HG02938 (cell line): ENCODE measurements around the gene OXNAD1.
A peak's percentile ranks its signal among the peaks of the same experiment; 100 is the strongest.

Source experiments
- ATAC-seq: cut with Tn5 transposase; IDR thresholded peaks from one replicate; pipeline ENCODE4 v1.9.1; 2021; ENCODE audit warnings: mild to moderate bottlenecking, moderate library complexity; ENCODE audit not compliant: unreplicated experiment

OXNAD1 gene

GRCh38 chr3:16323737-16324136 is 58.7 kb downstream of the OXNAD1 start:
- ATAC-seq: no peak

- no peak for ATAC-seq
Observed at GRCh38 chr3:16325850-16326249, 60.8 kb downstream of the OXNAD1 start.

GRCh38 chr3:16326724-16327349 is 61.8 kb downstream of the OXNAD1 start:
- ATAC-seq: no peak

- ATAC-seq: no peak
Observed at GRCh38 chr3:16328124-16328523, 63.1 kb downstream of the OXNAD1 start.

GRCh38 chr3:16329036-16329825 is 64.2 kb downstream of the OXNAD1 start:
- no peak for ATAC-seq

GRCh38 chr3:16329826-16330129 is 64.8 kb downstream of the OXNAD1 start:
- no peak for ATAC-seq

GRCh38 chr3:16330351-16330750 is 65.3 kb downstream of the OXNAD1 start:
- no peak for ATAC-seq

- no peak for ATAC-seq
Observed at GRCh38 chr3:16331319-16331883, 66.4 kb downstream of the OXNAD1 start.

GRCh38 chr3:16332904-16333426 is 68.0 kb downstream of the OXNAD1 start:
- no peak for ATAC-seq

- ATAC-seq: no peak
Observed at GRCh38 chr3:16334909-16335308, 69.9 kb downstream of the OXNAD1 start.

GRCh38 chr3:16335333-16335732 is 70.3 kb downstream of the OXNAD1 start:
- ATAC-seq: no peak

- ATAC-seq: no peak
Observed at GRCh38 chr3:16335772-16336645, 71.0 kb downstream of the OXNAD1 start.

- ATAC-seq: no peak
Observed at GRCh38 chr3:16336825-16337224, 71.8 kb downstream of the OXNAD1 start.

GRCh38 chr3:16337856-16338540 is 73.0 kb downstream of the OXNAD1 start:
- peak; percentile 74 for ATAC-seq

GRCh38 chr3:16338999-16339398 is 74.0 kb downstream of the OXNAD1 start:
- peak; percentile 58 for ATAC-seq

GRCh38 chr3:16343101-16343500 is 78.1 kb downstream of the OXNAD1 start:
- no peak for ATAC-seq

- ATAC-seq: no peak
Observed at GRCh38 chr3:16346413-16347081, 81.5 kb downstream of the OXNAD1 start.

GRCh38 chr3:16347548-16347947 is 82.5 kb downstream of the OXNAD1 start:
- ATAC-seq: no peak

GRCh38 chr3:16349986-16350596 is 85.1 kb downstream of the OXNAD1 start:
- no peak for ATAC-seq
